RWPE2 (cell line): ENCODE measurements around the gene NFIX.

Experiments used
- ATAC-seq: fragments of 200-7000 bp; cut with Tn5 transposase; 3 replicates; pipeline ENCODE4 v1.9.1; 2021; ENCODE audit warnings: low read depth
- DNase-seq: peaks from one replicate; pipeline ENCODE4 v3.0.0-alpha.2; 2020; ENCODE audit warnings: low spot score
- H3K27ac ChIP-seq: fragments of 450-650 bp; 2 replicates; pipeline ENCODE4 v1.5.1; 2017; ENCODE audit warnings: mild to moderate bottlenecking; ENCODE audit not compliant: poor library complexity, severe bottlenecking
- H3K27me3 ChIP-seq: fragments of 250-450 bp; sonication (Bioruptor Pico); 2 replicates; pipeline ENCODE4 v1.5.1; 2021; ENCODE audit warnings: mild to moderate bottlenecking, moderate library complexity; ENCODE audit not compliant: insufficient read depth, poor library complexity, severe bottlenecking
- H3K36me3 ChIP-seq: fragments of 250-450 bp; sonication (Bioruptor Pico); 2 replicates; pipeline ENCODE4 v1.5.1; 2020; ENCODE audit warnings: low read depth, mild to moderate bottlenecking, moderate library complexity
- H3K4me1 ChIP-seq: fragments of 250-450 bp; sonication (Bioruptor Pico); 2 replicates; pipeline ENCODE4 v1.5.1; 2021; ENCODE audit warnings: mild to moderate bottlenecking, moderate library complexity; ENCODE audit not compliant: insufficient read depth, poor library complexity, severe bottlenecking
- H3K4me3 ChIP-seq: fragments of 250-450 bp; sonication (Bioruptor Pico); 2 replicates; pipeline ENCODE4 v1.5.1; 2021; ENCODE audit warnings: mild to moderate bottlenecking, moderate library complexity; ENCODE audit not compliant: severe bottlenecking
- H3K9me3 ChIP-seq: fragments of 250-450 bp; sonication (Bioruptor Pico); 2 replicates; pipeline ENCODE4 v1.5.1; 2021; ENCODE audit warnings: mild to moderate bottlenecking, moderate library complexity; ENCODE audit not compliant: severe bottlenecking
- CTCF ChIP-seq: fragments of 450-650 bp; IDR thresholded peaks from one replicate; pipeline ENCODE4 v1.5.1; 2017; ENCODE audit warnings: mild to moderate bottlenecking, moderate library complexity; ENCODE audit not compliant: poor library complexity, severe bottlenecking

Gene NFIX

GRCh38 chr19:13055213-13056051, 60.2 kb downstream of the NFIX start:
- Histone ChIP-seq H3K4me1 (peaks cover 62% of the 10 kb centered on the region), H3K9me3 (no peaks in the 10 kb centered on the region), H3K27me3 (no peaks in the 10 kb centered on the region), H3K27ac (peak overlapping the region; percentile 98), H3K4me3 (no peak overlapping the region), H3K36me3 (no peaks in the 10 kb centered on the region)
- peak; percentile 7 for TF ChIP-seq CTCF
- peak; percentile 37 for ATAC-seq
- no peak for DNase-seq

DNA sequence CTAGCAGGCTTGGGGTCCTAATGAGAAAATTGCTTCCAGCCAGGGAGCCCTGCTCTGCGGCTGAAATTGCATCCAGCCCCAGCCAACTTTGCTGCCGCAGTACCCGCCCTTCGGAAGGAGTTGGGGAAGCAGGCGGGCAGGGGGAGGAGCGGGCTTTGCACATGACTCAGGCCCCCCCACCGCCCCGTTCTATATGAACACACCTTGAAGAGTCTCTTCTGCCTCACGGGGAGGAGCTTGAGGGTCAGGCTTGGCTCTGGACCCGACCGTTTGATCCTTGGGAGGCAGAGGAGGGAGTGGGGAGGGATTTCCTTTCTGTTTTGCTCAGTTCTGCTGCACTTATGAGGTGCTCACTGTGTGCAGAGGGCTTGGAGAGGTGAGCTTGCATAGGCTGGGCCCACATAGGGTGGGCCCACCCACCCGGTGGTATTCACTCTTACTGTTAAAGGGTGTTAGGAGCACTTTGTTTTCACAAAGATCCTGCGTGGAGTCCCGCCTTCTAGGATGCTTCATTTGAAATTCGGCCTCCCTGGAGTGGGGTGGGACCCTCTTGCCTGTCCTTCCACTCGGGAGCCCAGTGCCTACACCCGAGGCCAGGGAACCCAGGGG, 60.9 kb downstream of the NFIX start:
- no peaks in the 10 kb centered on the region for H3K9me3 ChIP-seq
- H3K4me3 ChIP-seq = no peak overlapping the region
- no peaks in the 10 kb centered on the region for H3K27me3 ChIP-seq
- peak; percentile 97 for DNase-seq
- TF ChIP-seq CTCF = no peak
- H3K4me1 ChIP-seq = peaks cover 62% of the 10 kb centered on the region
- H3K36me3 ChIP-seq = no peaks in the 10 kb centered on the region
- peak overlapping the region; percentile 98 for H3K27ac ChIP-seq
- ATAC-seq = peak; percentile 73

DNA sequence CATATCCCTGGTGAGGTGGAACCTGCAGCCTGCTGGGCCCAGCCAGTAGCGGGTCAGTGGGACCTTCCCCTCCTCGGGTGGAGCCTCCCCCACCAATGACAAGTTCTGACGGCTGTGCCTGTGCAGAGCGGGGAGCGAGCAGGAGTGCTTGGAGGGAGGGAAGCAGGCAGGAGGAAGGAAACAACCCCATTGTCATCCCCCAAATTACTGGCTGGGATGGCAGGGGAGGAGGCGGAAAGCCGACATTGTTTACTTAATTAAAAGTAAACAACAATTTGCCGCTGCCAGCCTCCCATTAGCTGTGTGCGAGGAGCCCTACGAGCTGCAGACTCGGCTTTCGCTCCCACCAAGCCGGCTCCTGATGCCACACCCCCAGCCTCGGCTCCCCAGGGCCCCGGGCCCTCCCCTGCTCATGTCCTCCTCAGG, 61.9 kb downstream of the NFIX start:
- no peak for DNase-seq
- H3K27ac ChIP-seq = peak overlapping the region; percentile 98
- H3K36me3 ChIP-seq = no peaks in the 10 kb centered on the region
- H3K4me3 ChIP-seq = no peak overlapping the region
- H3K4me1 ChIP-seq = peaks cover 52% of the 10 kb centered on the region
- no peak for ATAC-seq
- TF ChIP-seq CTCF = no peak
- no peaks in the 10 kb centered on the region for H3K27me3 ChIP-seq
- no peaks in the 10 kb centered on the region for H3K9me3 ChIP-seq

DNA sequence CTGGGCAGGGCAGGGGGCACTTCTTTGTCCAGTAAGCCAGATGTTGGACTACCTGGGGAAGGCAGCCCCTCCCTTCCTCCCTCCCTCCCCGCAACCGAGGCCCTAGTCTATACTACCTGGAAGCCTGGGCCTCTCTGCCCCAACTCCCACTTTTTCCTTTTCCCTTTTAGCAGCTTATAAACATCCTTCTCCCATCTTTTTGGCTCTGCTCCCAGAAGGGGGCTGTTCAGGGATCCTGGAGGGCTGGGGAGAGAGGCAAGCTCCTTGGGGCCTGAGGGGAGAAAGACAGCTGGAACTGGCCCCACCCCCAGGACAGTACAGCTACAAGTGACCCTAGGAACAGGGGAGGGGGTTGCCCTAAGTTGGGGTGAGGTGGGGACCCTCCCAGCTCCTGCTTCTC, 62.5 kb downstream of the NFIX start:
- H3K36me3 ChIP-seq = no peaks in the 10 kb centered on the region
- no peaks in the 10 kb centered on the region for H3K27me3 ChIP-seq
- no peak overlapping the region for H3K4me3 ChIP-seq
- no peak for TF ChIP-seq CTCF
- no peak overlapping the region for H3K27ac ChIP-seq
- no peak for ATAC-seq
- H3K4me1 ChIP-seq = peaks cover 50% of the 10 kb centered on the region
- no peaks in the 10 kb centered on the region for H3K9me3 ChIP-seq
- DNase-seq = no peak
